Stimulated activated CD8-positive, alpha-beta memory T cell treated with anti-CD3 and anti-CD28 coated beads, Interleukin-15, amount 100 ng/mL, for 1 hour (primary cell): ENCODE data around the gene LRRN4CL.
"Not testable (repeated sequence)": the region's sequence is repeated elsewhere in the genome, so short reads cannot be mapped to it uniquely, and the experiment has no call there.

Experiments
- DNase-seq: peaks from one replicate; pipeline ENCODE4 v3.0.0-alpha.2; 2020; ENCODE audit warnings: low read depth

LRRN4CL gene

DNA sequence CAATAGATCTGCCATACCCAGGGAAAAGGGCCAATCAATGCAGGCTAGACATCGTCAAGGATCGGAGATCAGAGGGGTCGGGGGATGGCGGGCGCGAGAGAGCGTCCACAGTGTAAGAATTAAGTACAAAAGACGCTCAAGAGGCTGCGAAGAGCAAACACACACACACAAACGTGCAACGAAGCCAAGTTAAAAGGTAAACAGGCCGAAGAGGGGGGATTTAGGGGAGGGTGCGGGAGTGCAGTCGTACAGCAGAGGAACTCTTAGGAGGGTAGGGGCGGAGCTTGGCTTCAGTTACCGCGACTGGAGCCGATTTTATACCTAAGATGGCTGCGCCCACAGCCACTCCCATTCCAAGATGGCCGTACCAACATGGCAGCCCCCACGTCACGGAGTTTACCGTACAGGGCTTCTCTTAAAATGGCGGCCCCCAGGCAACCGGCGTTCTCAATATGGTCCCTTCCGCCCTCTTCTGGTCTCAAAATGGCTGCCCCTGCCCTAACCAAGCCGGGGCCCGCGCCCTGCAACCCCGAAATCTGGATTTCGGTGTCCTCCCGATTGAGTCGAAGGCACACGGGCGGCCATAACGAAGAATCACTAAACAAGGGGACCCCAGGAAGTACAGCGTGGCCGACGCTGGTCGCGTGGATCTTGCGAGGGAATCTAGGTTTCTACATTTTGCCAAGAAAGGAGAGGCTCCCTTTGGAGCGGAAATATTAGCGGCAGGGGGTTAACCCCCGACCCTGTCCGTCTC is 20.1 kb upstream of the LRRN4CL start:
- peak; percentile 93 for DNase-seq

DNA sequence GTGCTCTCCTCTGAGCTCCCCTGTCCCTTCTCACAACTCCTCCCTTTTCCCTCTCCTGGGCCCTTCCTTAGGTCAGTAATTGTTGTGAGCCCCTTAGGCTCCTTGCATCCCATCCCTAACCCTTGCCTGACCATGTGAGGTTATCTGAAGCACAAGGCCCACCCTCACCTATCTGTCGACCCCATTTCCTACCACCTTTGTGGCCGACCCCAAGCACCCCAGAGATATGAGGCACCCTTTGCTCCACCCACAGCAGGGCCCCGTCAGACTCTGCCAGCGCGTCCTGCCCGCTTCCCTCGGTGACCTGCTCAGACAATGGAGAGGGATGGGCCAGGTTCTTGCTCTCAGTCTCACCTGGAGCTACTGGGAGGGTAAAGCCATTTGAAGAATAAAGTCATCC is 19.5 kb upstream of the LRRN4CL start:
- no peak for DNase-seq

DNA sequence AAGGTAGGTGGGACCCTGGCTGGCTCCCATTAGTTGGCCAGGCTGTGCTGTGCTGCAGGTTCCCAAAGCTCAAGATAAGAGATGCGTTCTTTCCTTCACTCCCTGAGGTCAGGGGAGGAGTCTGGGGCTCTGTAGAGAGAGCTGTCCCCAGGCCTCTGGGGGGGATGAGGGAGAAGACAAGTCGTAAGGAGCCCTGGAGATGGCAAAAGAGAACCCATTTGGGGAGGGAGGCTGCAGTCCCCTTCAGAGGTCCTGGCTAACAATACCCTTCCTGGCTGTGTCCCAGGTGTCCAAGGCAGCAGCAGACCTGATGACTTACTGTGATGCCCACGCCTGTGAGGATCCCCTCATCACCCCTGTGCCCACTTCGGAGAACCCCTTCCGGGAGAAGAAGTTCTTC is 19.1 kb upstream of the LRRN4CL start:
- DNase-seq: no peak

DNA sequence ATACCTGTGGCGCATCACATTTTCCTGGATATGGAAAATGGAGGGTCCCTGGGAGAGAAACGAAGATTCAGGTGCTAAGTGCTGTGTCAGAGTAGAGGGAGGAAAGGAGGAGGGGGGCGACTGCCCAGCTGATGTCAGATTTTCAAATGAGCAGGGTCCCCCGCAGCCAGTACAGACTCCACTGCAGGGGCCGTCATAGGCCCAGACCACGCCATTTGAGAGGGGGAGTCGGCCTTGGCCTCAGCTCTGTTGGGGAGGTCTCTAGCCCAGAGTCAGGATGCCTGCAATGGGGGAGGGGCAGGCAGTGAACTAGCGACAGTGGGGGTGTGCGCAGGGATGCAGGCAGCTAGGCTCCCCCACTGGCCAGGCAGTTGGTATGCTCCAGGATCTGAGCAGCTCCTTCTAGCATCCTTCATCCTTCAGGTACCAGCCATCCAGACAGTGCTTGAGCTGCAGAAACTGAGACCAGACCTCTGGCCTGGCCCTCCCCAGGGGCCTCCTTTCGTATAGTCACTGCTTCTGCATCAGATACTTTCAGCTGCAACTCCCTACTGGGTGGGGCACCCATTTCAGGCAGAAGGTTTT is 18.0 kb upstream of the LRRN4CL start, which contains the start of the genes BSCL2 and GNG3:
TSS of gene BSCL2 (minus strand) at position 148 of the 585 bp plus-strand sequence. CDS start 229 bp downstream, outside the sequence.
TSS of gene GNG3 (plus strand) at position 400 of the 585 bp plus-strand sequence. CDS start 620 bp downstream, outside the sequence.
- no peak for DNase-seq

DNA sequence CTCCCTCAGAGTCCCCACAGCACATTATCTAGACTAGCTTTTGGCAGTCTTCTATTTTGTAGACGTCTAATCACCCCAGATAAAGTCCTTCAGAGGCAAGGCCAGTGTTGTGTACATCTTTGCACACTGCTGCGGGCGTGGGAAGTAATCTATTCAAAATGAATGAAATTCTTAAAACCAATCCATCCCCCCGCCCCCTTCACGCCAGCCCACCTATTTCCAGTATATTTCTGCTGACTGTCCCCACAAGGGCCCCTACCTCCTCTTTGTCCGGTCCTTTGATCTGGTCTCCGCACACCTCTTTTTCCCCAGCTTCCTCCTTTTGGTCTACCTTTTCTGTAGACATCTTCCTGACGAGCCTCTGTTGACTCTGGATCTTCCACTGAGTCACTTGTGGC is 17.5 kb upstream of the LRRN4CL start:
- DNase-seq: no peak

DNA sequence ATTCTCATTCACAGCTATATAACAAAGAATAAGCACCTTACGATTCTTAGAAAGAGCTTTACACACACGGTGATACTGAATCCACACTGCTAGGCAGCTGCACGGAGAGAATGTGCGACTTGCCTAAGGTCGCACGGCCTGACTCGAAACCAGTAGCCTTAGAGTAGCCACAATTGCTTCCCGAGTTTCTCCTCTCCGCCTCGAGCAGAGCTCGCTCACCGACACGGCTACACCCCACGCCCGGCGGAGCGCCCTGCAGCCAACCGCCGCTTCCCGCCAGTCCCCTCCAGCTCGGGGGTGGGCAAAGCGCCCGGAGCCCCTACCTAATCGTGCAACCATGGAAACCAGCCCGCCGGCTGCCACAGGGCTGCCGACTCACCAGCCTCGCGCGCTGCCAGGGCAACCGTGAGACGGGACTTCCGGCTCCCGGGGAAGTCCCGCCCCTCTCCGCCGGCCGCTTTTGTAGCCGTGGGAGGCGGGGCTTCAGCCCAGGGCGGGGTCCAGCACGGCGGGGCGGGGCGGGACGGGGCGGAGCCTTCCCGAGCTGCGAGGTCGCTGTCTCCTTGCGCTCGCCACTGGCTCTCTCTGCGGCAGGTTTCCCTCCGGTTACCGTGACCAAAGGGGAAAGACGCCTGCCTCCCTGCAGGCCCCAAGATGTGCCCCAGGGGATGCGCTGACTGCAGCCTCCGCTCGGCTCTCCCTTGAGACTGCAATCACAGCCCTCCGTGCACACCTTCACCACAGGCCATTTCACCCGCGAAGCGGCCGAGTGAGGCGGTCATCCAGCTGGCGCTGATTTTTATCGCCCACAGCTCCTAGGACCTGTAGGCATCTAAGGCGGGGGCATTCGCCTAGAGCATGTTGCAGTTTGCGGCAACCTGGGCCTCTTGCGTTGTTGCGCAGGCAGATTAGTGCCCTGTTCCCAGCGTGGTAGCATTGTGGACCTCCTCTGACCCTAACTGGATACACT is 16.8 kb upstream of the LRRN4CL start:
- peak; percentile 88 for DNase-seq

DNA sequence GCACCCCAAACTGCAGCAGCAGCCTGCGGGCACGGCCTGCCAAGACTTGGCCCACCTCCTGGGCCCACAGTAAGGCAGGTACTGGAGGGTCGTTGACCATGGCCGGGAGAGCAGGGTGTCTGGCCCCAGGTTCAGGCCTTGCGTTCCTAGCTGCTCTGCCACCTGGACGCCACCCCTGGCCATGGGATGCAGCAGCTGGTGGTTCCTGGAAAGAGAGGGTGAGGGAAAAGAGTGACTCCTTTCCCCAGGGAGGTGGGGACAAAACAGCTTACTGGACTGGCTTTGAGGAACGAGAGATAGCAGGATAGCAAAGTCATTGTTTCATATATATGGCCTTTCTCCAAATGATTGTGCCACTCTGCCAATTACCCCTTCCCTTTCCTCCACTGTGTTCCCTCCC is 16.1 kb upstream of the LRRN4CL start:
- DNase-seq: no peak

DNA sequence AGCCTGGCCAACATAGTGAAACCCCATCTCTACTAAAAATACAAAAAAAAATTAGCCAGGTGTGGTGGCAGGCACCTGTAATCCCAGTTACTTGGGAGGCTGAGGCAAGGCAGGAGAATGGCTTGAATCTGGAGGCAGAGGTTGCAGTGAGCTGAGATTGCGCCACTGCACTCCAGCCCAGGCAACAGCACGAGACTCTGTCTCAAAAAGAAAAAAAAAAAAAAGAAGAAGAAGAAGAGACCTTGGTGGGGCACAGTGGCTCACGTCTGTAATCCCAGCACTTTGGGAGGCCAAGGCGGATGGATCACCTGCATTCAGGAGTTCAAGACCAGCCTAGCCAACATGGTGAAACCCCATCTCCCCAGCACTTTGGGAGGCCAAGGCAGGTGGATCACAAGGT is 14.6 kb upstream of the LRRN4CL start:
- DNase-seq: not testable (repeated sequence)

DNA sequence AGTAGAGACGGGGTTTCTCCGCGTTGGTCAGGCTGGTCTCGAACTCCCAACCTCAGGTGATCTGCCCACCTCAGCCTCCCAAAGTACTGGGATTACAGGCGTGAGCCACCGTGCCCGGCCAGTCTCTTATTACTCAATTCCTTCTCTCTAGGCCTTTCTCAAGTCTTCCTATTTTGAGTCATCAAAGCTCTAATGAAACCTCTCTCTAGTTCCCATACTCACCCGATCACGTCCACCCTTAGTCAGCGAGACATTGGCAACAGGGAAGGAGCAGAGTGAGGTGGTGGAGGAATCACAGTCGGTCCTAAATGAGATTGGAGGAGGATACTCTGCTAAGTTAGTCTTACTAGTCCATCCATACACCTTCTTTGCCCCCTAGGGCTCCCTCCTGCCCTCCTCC is 12.9 kb upstream of the LRRN4CL start:
- no peak for DNase-seq

DNA sequence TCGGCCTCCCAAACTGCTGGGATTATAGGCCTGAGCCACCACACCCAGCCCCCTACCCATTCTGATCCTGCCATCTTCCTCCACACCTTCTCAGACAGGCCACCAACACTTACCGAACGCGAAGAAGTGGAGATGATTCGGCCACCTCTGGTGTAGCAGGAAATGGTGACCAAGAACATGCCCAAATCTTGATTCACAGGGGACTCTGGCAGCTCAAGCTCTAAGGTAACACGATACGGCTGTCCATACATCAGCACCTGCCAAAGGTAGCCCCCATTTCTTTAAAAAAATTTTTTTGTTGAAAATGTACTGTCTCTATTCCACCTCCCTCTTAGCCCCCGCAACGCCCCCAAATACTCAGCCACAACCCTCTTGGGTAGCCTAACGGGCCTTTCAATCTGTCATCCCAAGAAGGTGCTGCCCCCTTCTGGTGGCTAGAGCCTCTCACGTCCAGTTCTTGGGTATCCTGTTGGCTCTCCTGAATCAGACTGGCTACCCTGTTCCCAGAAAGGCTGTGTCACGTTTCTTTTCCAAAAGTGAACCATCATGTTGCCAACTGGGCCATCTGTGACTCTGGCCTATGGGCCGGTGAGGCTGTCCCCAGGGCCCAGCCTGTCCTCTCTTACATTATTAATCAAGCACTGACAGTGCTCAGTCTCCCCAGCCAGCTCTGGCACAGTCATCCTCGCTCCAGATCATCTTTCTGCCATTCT is 5.3 kb upstream of the LRRN4CL start:
- peak; percentile 69 for DNase-seq

DNA sequence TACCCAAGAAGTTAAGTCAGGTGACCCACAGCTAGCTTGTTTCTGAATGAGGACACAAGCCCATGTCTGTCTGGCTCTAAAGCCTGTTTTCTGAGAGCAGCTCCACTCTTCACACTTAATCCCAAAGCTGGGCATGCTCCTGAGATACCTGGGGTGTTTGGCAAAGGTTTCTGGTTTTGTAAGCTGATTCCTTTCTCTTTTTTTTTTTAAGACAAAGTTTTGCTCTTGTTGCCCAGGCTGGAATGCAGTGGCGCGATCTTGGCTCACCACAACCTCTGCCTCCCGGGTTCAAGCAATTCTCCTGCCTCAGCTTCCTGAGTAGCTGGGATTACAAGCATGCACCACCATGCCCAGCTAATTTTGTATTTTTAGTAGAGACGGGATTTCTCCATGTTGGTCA is 4.3 kb upstream of the LRRN4CL start:
- not testable (repeated sequence) for DNase-seq

DNA sequence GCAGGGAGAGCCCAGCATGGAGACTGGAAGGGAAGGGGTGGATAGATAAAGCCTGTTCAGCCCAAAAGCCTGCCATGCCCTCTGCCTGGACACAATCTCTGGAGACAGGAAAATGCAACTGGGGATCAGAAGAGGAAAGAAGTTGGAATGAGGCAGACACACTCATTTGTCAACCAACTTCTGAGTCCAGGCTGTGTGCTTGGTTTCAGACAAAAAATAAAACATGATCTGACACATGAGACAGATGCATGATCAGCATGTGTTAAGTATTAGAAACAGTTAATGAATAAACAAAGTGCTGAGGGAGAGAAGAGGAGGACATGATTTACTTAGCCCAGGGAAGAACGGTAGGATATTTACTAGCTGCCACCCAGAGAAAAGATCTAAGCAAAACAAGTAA is 839 bp downstream of the LRRN4CL start:
- DNase-seq: no peak

DNA sequence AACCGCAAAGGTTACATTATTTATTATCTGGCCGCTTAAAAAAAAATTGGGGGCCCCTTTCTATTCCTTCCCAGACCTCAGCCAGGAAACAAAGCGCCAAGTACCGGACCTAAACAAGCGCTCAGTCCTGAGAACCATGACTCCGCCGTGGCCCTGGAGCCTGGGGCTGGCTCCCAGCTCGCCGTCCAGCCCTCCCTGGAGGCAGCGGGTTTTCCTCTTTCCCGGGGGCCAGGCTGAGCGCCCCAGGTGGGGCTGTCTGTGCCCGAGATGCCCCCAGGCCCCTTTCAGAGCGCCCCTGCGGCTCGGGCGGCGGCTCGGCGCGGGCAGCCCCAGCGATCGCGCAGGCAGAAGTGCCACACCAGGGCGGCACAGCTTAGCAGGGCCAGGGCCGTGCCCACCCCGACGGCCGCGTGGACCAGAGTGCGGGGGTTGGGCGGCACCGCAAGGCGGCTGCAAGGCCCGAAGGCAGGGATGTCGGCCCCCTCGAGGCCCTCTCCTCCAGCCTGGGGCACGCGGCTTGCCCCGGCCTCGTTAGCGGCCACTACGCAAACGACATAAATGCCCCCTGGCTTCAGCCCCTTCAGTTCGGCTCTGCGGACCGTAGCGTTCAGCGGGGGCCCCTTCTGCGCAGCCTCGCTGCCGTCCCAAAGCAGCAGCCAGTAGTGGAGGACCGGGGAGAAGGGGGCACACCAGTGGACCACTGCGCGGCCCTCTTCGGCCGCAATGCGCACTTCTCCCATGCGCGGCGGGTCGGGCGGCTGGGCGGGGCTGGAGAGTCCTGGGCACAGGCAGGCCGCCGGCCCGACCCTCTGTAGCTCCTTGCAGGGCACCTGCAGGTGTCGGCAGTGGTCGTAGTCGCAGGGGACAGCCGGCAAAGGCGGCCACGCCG is 1.6 kb downstream of the LRRN4CL start:
- DNase-seq: no peak

DNA sequence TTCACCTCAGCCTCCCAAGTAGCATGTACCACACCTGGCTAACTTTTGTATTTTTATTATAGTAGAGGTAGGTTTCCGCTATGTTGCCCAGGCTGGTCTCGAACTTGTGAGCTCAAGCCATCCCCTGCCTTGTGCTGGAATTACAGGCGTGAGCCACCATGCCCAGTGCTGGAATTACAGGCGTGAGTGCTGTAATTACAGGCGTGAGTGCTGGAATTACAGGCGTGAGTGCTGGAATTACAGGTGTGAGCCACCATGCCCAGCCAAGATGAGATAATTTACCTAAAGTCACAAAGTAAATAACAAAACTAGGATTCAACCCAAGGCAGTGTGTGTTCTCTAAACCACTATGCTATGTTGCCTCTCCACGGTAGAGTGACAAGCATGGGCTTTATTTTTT is 6.8 kb downstream of the LRRN4CL start:
- DNase-seq: no peak

DNA sequence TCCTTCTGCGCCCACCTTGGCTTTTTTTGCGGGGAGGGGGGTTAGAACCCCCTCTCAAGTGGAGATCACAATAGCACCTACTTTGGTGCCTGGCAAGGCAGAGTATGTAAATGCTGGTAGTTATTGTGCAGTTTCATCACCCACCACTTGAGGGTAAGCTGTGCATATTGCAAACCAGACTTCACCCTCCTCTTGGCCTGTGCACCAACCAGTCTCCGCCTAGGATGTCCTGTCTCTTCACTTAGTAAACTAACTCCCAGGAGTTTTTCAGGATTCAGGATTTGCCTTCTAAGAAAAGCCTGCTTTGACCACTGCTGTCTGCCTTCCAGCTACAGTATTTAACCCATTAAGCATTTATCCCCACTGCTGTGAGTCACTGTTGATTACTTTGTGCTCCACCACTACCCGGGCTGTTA is 8.5 kb downstream of the LRRN4CL start:
- no peak for DNase-seq

DNA sequence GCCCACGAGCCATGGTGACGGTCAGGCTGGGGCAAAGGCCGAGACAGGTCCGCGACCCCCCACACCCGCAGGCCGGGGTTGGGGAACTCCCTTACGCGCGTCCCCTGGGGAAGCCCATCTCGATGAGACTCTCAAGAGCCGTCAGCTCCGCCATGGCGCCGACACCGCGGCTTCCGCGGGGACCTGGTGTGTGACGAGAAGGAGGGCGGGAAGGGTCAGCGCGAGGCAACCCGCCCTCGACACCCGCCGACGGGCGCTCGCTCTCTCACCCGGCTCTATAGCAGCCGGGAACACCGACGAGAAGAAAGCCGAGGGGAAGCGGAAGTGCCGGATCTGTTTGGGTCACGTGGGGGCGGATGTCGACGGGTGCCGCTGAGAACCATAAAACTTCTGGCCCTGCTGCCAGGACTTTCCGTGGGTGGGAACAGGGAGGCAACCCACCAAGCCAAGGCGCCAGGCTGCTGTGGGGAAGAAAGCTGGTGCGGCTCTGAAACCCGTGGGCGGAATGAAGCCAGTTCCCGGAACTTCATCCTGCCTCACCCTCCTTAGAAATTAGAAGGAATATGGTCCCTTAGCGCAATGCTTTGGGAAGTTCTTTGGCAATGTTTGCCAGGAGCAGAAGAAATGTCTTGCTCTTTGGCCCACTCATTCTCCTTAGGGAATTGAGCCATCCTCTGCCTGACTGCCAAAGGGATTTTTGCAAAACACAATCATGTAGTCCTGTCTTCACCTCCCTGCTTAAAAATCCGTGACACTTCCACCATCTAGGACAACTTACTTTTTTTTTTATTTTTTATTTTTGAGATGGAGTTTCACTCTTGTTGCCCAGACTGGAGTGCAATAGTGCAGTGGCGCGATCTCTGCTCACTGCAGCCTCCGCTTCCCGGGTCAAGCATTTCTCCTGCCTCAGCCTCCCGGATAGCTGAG is 10.3 kb downstream of the LRRN4CL start, which contains the start of gene UBXN1:
TSS of gene UBXN1 (minus strand) at position 304 of the 927 bp plus-strand sequence. CDS start at position 154, 150 bp downstream.
- peak; percentile 53 for DNase-seq

DNA sequence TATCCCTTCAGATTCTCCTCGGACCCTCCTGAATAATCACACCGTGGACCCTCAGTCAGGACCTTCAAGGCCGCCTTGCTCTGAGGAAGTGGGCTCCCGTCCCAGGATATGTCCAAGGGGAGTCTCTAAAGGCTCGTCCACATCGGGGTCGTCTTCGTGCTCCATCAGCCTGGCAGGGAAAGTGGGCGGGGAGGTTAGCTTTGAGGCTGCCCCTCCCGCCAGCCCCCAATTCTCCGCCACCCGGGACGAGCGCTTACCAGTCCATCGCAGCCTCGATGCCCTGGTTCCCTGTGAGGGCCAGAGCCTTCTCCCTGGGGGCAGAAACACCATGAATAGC is 10.9 kb downstream of the LRRN4CL start:
- no peak for DNase-seq

DNA sequence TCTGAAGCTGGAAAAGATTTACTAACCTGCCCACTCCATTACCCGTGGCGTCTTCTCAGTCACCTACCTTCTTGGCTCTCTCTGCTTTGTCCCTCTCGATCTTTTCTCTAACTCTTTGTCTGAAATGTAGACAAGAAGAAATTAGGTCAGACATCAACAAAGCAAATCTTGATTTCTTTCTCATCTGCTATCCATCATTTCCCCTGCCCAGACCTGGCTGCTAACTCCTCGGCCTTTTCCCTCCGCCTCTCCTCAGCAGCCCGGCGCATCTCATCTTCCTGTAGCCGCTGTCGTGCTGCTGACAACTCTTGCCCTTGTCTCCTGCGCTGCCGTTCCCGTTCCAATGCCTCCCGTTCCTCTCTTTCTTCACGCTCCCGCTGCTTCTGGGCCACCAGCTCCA is 11.6 kb downstream of the LRRN4CL start:
- DNase-seq: no peak

DNA sequence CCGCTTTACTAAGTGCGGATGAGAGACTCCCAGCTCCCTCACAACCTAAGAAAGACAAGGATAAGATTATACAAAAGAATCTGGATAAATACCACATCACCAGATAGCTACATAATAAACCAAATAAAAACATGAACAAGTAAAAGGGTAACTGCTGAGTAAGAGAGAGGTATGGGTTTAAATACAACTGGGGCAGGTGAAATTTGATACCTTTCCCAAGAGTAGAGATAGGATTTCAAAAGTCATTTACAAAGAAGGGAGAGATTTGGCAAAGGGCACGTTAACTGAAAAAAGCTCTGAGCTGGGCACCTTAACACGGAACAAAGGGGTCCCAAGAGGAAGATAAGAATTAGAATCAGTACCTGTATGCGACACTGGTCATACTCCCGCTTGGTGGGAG is 12.2 kb downstream of the LRRN4CL start:
- no peak for DNase-seq

DNA sequence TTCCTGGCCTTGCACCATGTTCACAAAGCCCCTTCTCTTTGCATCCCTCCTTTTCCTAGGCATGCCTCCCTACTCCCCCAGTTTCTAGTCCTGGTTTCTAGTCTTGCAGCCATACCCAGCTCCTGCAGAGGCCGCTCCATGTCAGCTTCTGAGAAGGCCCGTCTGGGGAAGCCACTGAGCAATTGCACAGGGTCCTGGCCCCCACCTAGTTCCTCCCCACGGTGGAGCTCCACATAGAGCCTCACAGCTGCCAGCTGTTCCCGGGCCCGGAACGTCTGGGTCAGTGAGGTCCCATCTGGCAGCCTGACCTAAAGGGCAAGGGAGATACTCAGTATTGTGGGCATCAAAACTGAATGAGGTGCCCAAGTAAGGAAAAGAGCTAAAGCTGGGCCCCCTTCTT is 12.6 kb downstream of the LRRN4CL start:
- no peak for DNase-seq
